Right atrium auricular region (tissue), 2 donors: ENCODE data around the gene TSPAN5. TPM values are rescaled to one million over a fixed set of nuclear protein-coding genes. Genes with fewer than 3 reads are reported as not detected.

Experiments used
- DNase-seq: peaks from one replicate; pipeline ENCODE4 v3.0.0-alpha.2; 2019; ENCODE audit warnings: low spot score
- H3K27ac ChIP-seq, 2 donors: fragments of 200-600 bp; sonication (generic); 1 replicate in 1 of 2; 2 replicates in 1 of 2; pipeline ENCODE4 v1.5.1; 2016 to 2019
- H3K27me3 ChIP-seq, 2 donors: fragments of 200-600 bp; sonication (generic); one replicate each; pipeline versions ENCODE4 v1.5.1 to v1.6.0; 2017 to 2019
- H3K36me3 ChIP-seq: fragments of 200-600 bp; sonication (generic); one replicate; pipeline ENCODE4 v1.5.1; 2016
- H3K4me1 ChIP-seq, 2 donors: fragments of 200-600 bp; sonication (generic); one replicate each; pipeline versions ENCODE4 v1.5.1 to v1.6.0; 2017 to 2019
- H3K4me3 ChIP-seq, 2 donors: fragments of 200-600 bp; sonication (generic); 1 replicate in 1 of 2; 2 replicates in 1 of 2; pipeline ENCODE4 v1.5.1; 2017 to 2019; ENCODE audit warnings: mild to moderate bottlenecking in 1 of 2, moderate library complexity in 1 of 2
- H3K9me3 ChIP-seq, 2 donors: fragments of 200-600 bp; sonication (generic); one replicate each; pipeline ENCODE4 v1.5.1; 2019
- CTCF ChIP-seq, 2 donors: fragments of 200-600 bp; sonication (generic); IDR thresholded peaks; one replicate each; pipeline ENCODE4 v1.5.1; 2019; ENCODE audit warnings: antibody characterized with exemption in 2 of 2
- total RNA-seq, 2 donors: library from RNA; depleted of rRNA; stranded (reverse); fragments of >200 nt; gene quantifications; one replicate each; pipeline ENCODE4 v1.1.0, GENCODE V29; 2016

Gene TSPAN5
- total RNA-seq, 2 donors from 2014 or later = 1.8 to 5.7 TPM

GRCh38 chr4:98672583-98673287, 14.3 kb upstream of the TSPAN5 start:
- no peak for DNase-seq
- Histone ChIP-seq H3K4me1 (no peaks in the 10 kb centered on the region), H3K36me3 (no peaks in the 10 kb centered on the region), H3K27ac (no peak overlapping the region), H3K4me3 (no peak overlapping the region), H3K27me3 (no peaks in the 10 kb centered on the region), H3K9me3 (no peaks in the 10 kb centered on the region)
- no peak for TF ChIP-seq CTCF (IDR thresholded peaks at IDR 0.05)

GRCh38 chr4:98671131-98671530, 12.7 kb upstream of the TSPAN5 start:
- Histone ChIP-seq H3K27ac (no peak overlapping the region), H3K36me3 (no peaks in the 10 kb centered on the region), H3K9me3 (no peaks in the 10 kb centered on the region), H3K27me3 (no peaks in the 10 kb centered on the region), H3K4me3 (no peak overlapping the region), H3K4me1 (no peaks in the 10 kb centered on the region)
- TF ChIP-seq CTCF (IDR thresholded peaks at IDR 0.05) = no peak
- no peak for DNase-seq

GRCh38 chr4:98670186-98670585, 11.8 kb upstream of the TSPAN5 start:
- Histone ChIP-seq H3K4me3 (no peak overlapping the region), H3K4me1 (no peaks in the 10 kb centered on the region), H3K36me3 (no peaks in the 10 kb centered on the region), H3K27ac (no peak overlapping the region), H3K9me3 (no peaks in the 10 kb centered on the region), H3K27me3 (no peaks in the 10 kb centered on the region)
- no peak for TF ChIP-seq CTCF (IDR thresholded peaks at IDR 0.05)
- no peak for DNase-seq

GRCh38 chr4:98669577-98669976, 11.2 kb upstream of the TSPAN5 start:
- H3K27me3 ChIP-seq = no peaks in the 10 kb centered on the region
- no peak for DNase-seq
- H3K27ac ChIP-seq = no peak overlapping the region
- H3K4me1 ChIP-seq = no peaks in the 10 kb centered on the region
- no peaks in the 10 kb centered on the region for H3K9me3 ChIP-seq
- no peak for TF ChIP-seq CTCF (IDR thresholded peaks at IDR 0.05)
- no peak overlapping the region for H3K4me3 ChIP-seq
- H3K36me3 ChIP-seq = no peaks in the 10 kb centered on the region

GRCh38 chr4:98664959-98665358, 6.5 kb upstream of the TSPAN5 start:
- no peaks in the 10 kb centered on the region for H3K27me3 ChIP-seq
- no peak for DNase-seq
- H3K36me3 ChIP-seq = no peaks in the 10 kb centered on the region

More at GRCh38 chr4:98664959-98665358, 6.5 kb upstream of the TSPAN5 start:
- H3K27ac ChIP-seq = no peak overlapping the region
- peaks cover 0 to 3% of the 10 kb centered on the region in 2 donors for H3K4me1 ChIP-seq
- H3K4me3 ChIP-seq = no peak overlapping the region
- no peak for TF ChIP-seq CTCF (IDR thresholded peaks at IDR 0.05)
- H3K9me3 ChIP-seq = no peaks in the 10 kb centered on the region
